GM12801 (cell line): ENCODE measurements around the gene TMEM132D.

Experiments used
- CTCF ChIP-seq: IDR thresholded peaks from one replicate; pipeline ENCODE4 v1.5.1; 2011; ENCODE audit warnings: control low read depth; ENCODE audit not compliant: insufficient read length; ENCODE audit errors: extremely low read depth

TMEM132D gene

GRCh38 chr12:129589503-129589902 lies 314.3 kb downstream of the TMEM132D start:
- no peak for TF ChIP-seq CTCF

GRCh38 chr12:129588142-129588541 lies 315.7 kb downstream of the TMEM132D start:
- no peak for TF ChIP-seq CTCF

GRCh38 chr12:129585296-129585695 lies 318.5 kb downstream of the TMEM132D start:
- TF ChIP-seq CTCF = no peak

GRCh38 chr12:129579879-129580278 lies 323.9 kb downstream of the TMEM132D start:
- no peak for TF ChIP-seq CTCF

- no peak for TF ChIP-seq CTCF
These were observed 331.8 kb downstream of the TMEM132D start for GRCh38 chr12:129571901-129572494.

GRCh38 chr12:129570796-129571400 lies 332.9 kb downstream of the TMEM132D start:
- no peak for TF ChIP-seq CTCF

- TF ChIP-seq CTCF = no peak
These were observed 337.0 kb downstream of the TMEM132D start for GRCh38 chr12:129566800-129567199.

GRCh38 chr12:129564768-129565167 lies 339.1 kb downstream of the TMEM132D start:
- no peak for TF ChIP-seq CTCF
